Effector memory CD8-positive, alpha-beta T cell (primary cell): Measurements from ENCODE around the gene MAP7.
"Not testable (repeated sequence)": the region's sequence is repeated elsewhere in the genome, so short reads cannot be mapped to it uniquely, and the experiment has no call there.

Experiments used
- ATAC-seq: fragments of 150-1000 bp; cut with Tn5 transposase; replicated peaks from 2 replicates; pipeline ENCODE4 v1.10.0; 2021; ENCODE audit warnings: mild to moderate bottlenecking, moderate library complexity
- DNase-seq, 3 experiments: peaks; one replicate each; pipeline ENCODE4 v3.0.0; 2021
- H3K27ac Mint-ChIP-seq, 2 donors: one replicate each; pipeline ENCODE4 v1.8.0; 2022; ENCODE audit warnings: mild to moderate bottlenecking in 2 of 2, mixed read lengths in 2 of 2, moderate library complexity in 2 of 2
- H3K27me3 Mint-ChIP-seq, 2 donors: one replicate each; pipeline ENCODE4 v1.8.0; 2022; ENCODE audit warnings: mixed read lengths in 2 of 2
- H3K36me3 Mint-ChIP-seq: one replicate; pipeline ENCODE4 v1.8.0; 2022; ENCODE audit warnings: mild to moderate bottlenecking, moderate library complexity, mixed read lengths; ENCODE audit not compliant: insufficient read depth
- H3K4me1 Mint-ChIP-seq, 2 donors: one replicate each; pipeline ENCODE4 v1.8.0; 2022; ENCODE audit warnings: low read depth in 2 of 2, mixed read lengths in 2 of 2
- H3K4me3 Mint-ChIP-seq, 2 donors: one replicate each; pipeline ENCODE4 v1.8.0; 2022; ENCODE audit warnings: mild to moderate bottlenecking in 2 of 2, mixed read lengths in 2 of 2, moderate library complexity in 2 of 2
- H3K9me3 Mint-ChIP-seq, 2 donors: one replicate each; pipeline ENCODE4 v1.8.0; 2022; ENCODE audit warnings: mixed read lengths in 2 of 2

Gene MAP7

DNA sequence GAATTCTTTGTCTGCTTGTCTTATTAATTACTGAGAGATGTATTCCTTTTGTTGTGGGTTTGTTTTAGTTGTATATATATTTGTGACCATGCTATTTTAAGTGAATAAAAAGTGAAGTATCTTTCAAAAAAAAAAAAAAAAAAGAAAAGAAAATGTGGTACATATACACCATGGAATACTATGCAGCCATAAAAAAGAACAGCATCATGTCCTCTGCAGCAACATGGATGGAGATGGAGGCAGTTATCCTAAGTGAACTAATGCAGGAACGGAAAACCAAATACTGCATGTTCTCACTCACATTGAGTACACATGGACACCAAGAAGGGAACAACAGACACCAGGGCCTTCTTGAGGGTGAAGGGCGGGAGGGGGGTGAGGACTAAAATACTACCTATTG, 67.2 kb downstream of the MAP7 start:
- H3K27ac Mint-ChIP-seq, ATAC-seq, DNase-seq, H3K9me3 Mint-ChIP-seq, H3K36me3 Mint-ChIP-seq, H3K4me1 Mint-ChIP-seq, H3K4me3 Mint-ChIP-seq: not testable (repeated sequence)
- peaks cover 20 to 23% of the 10 kb centered on the region in 2 donors for H3K27me3 Mint-ChIP-seq

DNA sequence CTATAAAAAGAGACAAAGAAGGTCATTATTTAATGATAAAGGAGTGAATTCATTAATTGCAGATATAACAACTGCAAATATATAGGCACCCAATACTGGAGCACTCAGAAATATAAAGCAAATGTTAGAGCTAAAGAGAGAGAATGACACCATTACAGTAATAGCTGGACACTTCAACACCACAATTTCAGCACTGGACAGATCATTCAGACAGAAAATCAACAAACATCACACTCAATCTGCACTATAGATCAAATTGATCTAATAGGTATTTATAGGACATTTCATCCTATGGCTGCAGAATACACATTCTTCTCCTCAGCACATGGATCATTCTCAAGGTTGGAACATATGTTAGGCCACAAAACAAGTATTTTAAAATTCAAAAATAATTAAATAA, 72.7 kb downstream of the MAP7 start:
- Mint-ChIP-seq H3K27ac (no peak overlapping the region), H3K27me3 (peaks cover 47 to 53% of the 10 kb centered on the region in 2 donors), H3K4me1 (no peaks in the 10 kb centered on the region), H3K36me3 (no peaks in the 10 kb centered on the region), H3K4me3 (no peak overlapping the region), H3K9me3 (no peaks in the 10 kb centered on the region)
- DNase-seq (no peak), ATAC-seq (no peak)

DNA sequence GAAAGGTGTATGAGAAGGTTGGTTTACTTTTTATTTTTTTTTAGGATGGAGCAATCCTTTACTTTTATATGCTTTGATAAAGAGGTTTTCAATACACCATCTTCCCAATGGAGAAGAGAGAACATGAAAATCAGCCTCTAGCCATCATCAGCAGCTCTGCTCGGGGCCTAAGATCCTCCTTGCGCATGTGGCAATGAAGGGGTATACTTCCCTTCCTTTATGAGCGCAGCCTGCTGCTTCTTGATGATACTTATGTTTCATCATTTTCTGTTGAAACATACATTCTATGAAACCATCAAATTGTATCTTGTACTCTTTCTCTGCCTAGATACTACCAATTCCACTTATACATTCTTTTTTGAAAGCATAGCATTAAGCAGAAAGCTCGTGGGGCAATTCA, 74.5 kb downstream of the MAP7 start:
- DNase-seq (no peak), ATAC-seq (no peak)
- H3K36me3 Mint-ChIP-seq = no peaks in the 10 kb centered on the region
- H3K27me3 Mint-ChIP-seq = peaks cover 49 to 56% of the 10 kb centered on the region in 2 donors
- H3K27ac Mint-ChIP-seq = no peak overlapping the region
- no peaks in the 10 kb centered on the region for H3K9me3 Mint-ChIP-seq
- no peaks in the 10 kb centered on the region for H3K4me1 Mint-ChIP-seq
- H3K4me3 Mint-ChIP-seq = no peak overlapping the region

DNA sequence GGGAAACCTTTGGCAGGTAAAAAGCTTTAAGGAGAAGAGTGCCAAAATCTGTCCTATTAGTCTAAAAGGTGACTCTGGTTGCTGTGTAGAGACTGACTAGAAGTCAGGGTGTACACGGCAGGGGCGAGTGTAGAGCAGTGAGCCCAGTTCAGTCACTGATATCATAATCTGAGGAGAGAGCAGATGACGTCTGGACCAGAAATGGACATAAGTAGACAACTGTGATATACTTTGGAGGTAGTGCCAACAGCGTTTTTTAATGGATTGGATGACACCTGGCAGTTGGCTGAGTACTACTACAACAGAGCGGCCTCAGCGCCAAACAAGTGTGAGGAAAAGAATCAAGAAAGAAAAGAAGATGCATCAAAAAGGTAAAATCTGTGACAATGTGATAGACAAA, 76.0 kb downstream of the MAP7 start:
- H3K27ac Mint-ChIP-seq = no peak overlapping the region
- H3K27me3 Mint-ChIP-seq = peaks cover 48 to 63% of the 10 kb centered on the region in 2 donors
- H3K9me3 Mint-ChIP-seq = no peaks in the 10 kb centered on the region
- DNase-seq (no peak), ATAC-seq (no peak)
- peaks cover 2 to 3% of the 10 kb centered on the region in 2 donors for H3K4me1 Mint-ChIP-seq
- H3K36me3 Mint-ChIP-seq = no peaks in the 10 kb centered on the region
- H3K4me3 Mint-ChIP-seq = no peak overlapping the region

DNA sequence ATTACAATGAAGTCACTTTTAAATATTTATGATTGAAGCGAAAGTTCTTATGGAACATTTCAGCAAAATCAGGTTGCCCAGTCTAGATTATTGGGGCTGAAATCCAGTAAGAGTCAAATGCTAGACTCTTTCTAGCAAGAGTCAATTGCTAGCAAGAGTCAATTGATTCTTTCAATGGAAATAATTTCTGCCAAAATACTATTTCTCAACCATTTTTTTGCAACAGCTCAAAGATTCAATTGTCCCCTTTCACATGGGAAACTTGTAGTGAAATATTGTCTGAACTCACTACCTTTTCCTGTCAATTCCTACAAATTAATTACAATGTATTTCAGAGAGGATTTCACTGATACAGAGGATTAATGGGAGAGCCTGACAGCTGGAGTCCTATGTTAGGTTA, 78.3 kb downstream of the MAP7 start:
- no peak overlapping the region for H3K4me3 Mint-ChIP-seq
- H3K27ac Mint-ChIP-seq = no peak overlapping the region
- H3K4me1 Mint-ChIP-seq = peaks cover 3% of the 10 kb centered on the region in 2 donors
- H3K9me3 Mint-ChIP-seq = no peaks in the 10 kb centered on the region
- ATAC-seq (no peak), DNase-seq (no peak)
- H3K27me3 Mint-ChIP-seq = peaks cover 29 to 49% of the 10 kb centered on the region in 2 donors
- H3K36me3 Mint-ChIP-seq = no peaks in the 10 kb centered on the region

DNA sequence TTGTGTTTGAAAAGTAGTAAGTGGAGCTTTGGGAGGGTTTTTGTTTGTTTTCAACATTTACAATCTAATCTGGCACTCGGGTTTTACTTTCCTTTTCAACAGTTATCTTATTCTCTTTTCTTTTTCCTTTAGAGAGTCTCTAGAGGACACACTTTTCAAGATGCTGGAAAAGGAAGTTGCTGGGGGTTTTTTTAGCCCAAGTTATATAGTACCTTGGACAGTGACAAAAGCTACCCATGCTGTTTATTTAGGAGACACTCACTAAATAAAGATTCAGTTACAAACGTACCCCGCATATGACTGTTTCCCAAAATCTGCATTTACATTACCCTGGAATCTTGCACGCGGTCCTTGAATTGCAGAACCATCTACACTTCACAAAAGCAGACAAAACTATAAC, 78.8 kb downstream of the MAP7 start:
- no peak for DNase-seq
- Mint-ChIP-seq H3K4me1 (peaks cover 3% of the 10 kb centered on the region in 2 donors), H3K9me3 (no peaks in the 10 kb centered on the region), H3K4me3 (no peak overlapping the region), H3K27ac (no peak overlapping the region), H3K27me3 (peaks cover 27 to 47% of the 10 kb centered on the region in 2 donors), H3K36me3 (no peaks in the 10 kb centered on the region)
- no peak for ATAC-seq

DNA sequence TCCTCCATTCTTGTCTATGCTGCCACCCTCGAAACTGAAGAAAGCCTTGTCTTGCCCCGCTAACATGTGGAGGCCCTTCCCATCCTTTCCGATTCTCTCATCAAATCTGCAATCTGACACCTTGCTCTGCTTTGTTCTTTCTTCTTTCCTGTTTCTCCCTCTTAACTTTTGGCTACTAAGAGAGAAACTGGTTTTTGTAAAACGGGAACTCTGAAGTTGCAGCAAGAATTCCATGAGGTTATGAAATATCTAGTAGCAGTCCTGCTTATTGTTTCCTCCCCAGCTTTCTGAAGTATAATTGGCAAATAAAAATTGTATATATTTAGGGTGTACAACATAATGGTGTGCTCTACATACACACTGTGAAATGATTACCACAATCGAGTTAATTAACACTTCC, 80.2 kb downstream of the MAP7 start:
- no peak overlapping the region for H3K4me3 Mint-ChIP-seq

DNA sequence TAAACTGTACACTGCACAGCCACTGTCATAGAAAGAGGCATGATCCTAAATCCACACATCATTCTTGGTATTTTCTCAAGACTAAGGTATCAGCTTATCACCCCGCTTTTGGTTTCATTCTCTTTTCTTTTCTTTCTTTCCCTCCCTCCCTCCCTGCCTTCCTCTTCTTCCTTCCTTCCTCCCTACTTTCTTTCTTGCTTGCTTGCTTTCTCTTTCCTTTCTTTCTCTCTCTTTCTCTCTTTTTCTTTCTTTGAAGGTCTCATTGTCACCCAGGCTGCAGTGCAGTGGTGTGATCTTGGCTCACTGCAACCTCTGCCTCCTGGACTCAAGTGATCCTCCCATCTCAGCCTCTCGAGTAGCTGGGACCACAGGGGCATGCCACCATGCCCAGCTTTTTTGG, 81.1 kb downstream of the MAP7 start:
- Mint-ChIP-seq H3K27ac (no peak overlapping the region), H3K9me3 (no peaks in the 10 kb centered on the region), H3K4me3 (no peak overlapping the region), H3K4me1 (peaks cover 3 to 6% of the 10 kb centered on the region in 2 donors), H3K27me3 (peaks cover 38 to 63% of the 10 kb centered on the region in 2 donors), H3K36me3 (no peaks in the 10 kb centered on the region)
- ATAC-seq = no peak
- DNase-seq = no peak

More for the DNA sequence above, 80.2 kb downstream of the MAP7 start:
- DNase-seq = no peak
- no peaks in the 10 kb centered on the region for H3K36me3 Mint-ChIP-seq
- no peak overlapping the region for H3K27ac Mint-ChIP-seq
- no peaks in the 10 kb centered on the region for H3K9me3 Mint-ChIP-seq
- peaks cover 33 to 58% of the 10 kb centered on the region in 2 donors for H3K27me3 Mint-ChIP-seq
- no peak for ATAC-seq
- peaks cover 3% of the 10 kb centered on the region in 2 donors for H3K4me1 Mint-ChIP-seq

DNA sequence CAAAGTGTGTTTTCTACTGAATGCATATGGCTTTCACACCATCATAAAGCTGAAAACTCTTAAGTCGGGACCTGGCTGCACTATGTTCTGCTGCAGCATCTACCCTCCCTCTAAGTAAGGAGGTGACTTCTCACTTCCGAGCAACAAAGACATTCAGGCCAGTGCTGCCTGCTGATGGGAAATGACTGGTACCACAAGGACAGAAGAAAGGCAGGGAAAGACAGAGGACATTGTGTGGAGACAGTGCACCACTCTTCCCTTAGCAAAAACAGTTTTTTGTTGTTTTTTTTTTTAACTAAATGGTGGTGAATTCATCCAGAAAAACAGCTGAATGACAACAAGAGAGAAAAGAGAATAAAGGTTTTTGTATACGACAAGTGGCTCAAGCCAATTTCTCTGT, 81.5 kb downstream of the MAP7 start:
- H3K4me1 Mint-ChIP-seq = peaks cover 3 to 7% of the 10 kb centered on the region in 2 donors
- no peak for DNase-seq
- H3K4me3 Mint-ChIP-seq = no peak overlapping the region
- H3K27ac Mint-ChIP-seq = no peak overlapping the region
- peaks cover 36 to 63% of the 10 kb centered on the region in 2 donors for H3K27me3 Mint-ChIP-seq
- no peaks in the 10 kb centered on the region for H3K36me3 Mint-ChIP-seq
- H3K9me3 Mint-ChIP-seq = no peaks in the 10 kb centered on the region
- no peak for ATAC-seq

DNA sequence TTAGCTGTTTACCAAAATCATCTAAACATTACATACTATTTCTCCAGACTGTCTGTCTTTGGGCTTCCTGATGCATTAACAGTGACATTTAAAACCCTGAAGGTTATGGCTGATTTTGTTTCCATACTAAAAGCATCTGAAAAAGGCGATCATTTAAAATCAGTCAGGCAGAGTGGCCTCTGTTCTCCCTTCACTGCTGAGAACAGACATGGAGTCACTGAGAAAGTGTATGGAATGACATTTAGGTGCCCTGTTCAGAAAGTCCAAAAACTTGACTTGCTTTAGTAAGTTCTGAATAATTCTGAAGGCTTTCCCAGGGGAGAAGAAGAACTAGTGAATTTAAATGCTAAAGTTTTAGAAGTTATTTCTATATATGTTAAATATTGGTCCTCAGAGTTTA, 83.0 kb downstream of the MAP7 start:
- H3K4me3 Mint-ChIP-seq = no peak overlapping the region
- peaks cover 22 to 61% of the 10 kb centered on the region in 2 donors for H3K27me3 Mint-ChIP-seq
- no peak overlapping the region for H3K27ac Mint-ChIP-seq
- H3K36me3 Mint-ChIP-seq = no peaks in the 10 kb centered on the region
- no peak for DNase-seq
- no peaks in the 10 kb centered on the region for H3K9me3 Mint-ChIP-seq
- H3K4me1 Mint-ChIP-seq = peaks cover 3 to 7% of the 10 kb centered on the region in 2 donors
- ATAC-seq = no peak

DNA sequence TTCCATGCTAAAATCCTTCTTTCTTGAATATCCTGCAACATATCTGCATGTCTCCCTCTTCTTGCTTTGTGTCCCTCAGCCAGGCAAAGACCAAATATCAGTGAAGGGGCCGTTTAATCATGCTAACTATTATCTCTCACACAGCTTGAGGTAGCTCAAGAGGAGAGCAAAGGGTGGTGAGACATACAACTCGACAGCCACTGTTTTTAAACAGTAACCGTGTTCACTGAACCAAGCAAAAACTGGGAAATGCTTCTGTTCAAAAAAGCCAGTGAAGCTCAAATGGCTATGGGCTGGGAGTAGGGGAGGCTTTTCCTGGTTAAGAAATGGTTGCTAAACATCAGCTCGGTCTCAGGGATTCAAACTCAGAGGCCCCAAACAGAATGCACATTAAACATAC, 83.4 kb downstream of the MAP7 start:
- no peak for ATAC-seq
- no peak for DNase-seq
- Mint-ChIP-seq H3K27me3 (peaks cover 22 to 60% of the 10 kb centered on the region in 2 donors), H3K27ac (no peak overlapping the region), H3K36me3 (no peaks in the 10 kb centered on the region), H3K9me3 (no peaks in the 10 kb centered on the region), H3K4me1 (peaks cover 3 to 7% of the 10 kb centered on the region in 2 donors), H3K4me3 (no peak overlapping the region)

DNA sequence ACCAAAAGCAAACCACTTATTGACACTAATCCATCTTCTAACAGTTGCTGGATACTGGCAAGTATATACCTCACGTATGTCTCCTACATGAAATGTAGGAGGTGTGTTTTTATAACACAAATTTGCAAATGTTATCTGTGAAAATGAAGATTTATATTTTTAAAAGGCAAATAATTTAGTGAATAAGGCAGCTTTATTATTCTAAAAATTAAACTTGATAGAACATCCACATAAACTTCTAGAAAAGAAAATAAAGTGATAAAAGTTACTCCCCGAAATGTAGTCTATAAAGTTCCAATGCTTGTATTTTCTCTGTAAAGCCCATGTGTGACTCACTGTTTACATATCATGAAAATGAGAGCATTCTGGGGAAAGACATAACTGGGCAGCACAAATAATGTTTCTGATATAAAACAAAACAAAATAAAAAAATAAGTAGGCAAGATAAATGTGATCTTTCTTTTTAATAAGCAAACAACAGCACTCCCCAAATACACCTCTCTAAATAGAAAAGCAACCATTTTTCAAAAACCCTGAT, 84.4 kb downstream of the MAP7 start:
- H3K27ac Mint-ChIP-seq = no peak overlapping the region
- no peak overlapping the region for H3K4me3 Mint-ChIP-seq
- peaks cover 22 to 54% of the 10 kb centered on the region in 2 donors for H3K27me3 Mint-ChIP-seq
- H3K36me3 Mint-ChIP-seq = no peaks in the 10 kb centered on the region
- ATAC-seq (no peak), DNase-seq (no peak)
- H3K9me3 Mint-ChIP-seq = no peaks in the 10 kb centered on the region
- H3K4me1 Mint-ChIP-seq = peaks cover 3 to 7% of the 10 kb centered on the region in 2 donors

DNA sequence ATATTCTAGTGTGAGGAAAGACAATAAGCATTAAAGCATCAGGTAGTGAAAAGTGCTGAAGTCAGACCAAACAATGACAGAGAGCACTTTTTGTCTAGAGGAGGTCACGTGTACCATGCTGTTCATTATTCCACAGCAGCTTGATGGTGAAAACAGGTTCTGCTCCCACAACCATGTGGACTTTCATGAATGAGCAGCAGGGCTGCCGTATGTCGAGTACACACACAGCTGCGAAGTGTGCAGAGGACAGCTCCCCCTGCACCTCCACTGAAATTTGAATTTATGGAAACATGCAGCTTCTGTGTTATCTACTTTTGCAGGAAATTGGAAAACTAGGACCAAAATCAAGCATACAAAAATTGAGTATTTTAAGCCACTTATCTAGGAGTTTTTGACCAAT, 85.3 kb downstream of the MAP7 start:
- no peaks in the 10 kb centered on the region for H3K9me3 Mint-ChIP-seq
- H3K36me3 Mint-ChIP-seq = no peaks in the 10 kb centered on the region
- no peak for DNase-seq
- peaks cover 3 to 7% of the 10 kb centered on the region in 2 donors for H3K4me1 Mint-ChIP-seq
- no peak overlapping the region for H3K27ac Mint-ChIP-seq
- no peak for ATAC-seq
- peaks cover 16 to 46% of the 10 kb centered on the region in 2 donors for H3K27me3 Mint-ChIP-seq
- H3K4me3 Mint-ChIP-seq = no peak overlapping the region

DNA sequence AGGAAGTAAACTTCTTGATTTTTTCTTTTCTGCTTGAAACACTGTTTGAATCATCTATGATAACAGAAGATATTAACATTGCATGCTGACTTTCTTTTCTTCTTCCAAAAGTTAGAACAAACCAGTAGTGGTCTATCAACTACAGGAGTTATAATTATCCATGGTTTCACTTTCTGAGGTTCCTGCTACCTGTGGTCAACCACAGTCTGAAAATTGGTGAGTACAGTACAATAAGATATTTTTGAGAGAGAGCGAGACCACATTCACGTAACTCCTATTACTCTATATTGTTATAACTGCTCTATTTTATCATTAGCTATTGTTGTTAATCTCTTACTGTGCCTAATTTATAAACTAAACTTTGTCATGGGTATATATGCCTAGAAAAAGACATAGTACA, 86.1 kb downstream of the MAP7 start:
- H3K27me3 Mint-ChIP-seq = peaks cover 16 to 47% of the 10 kb centered on the region in 2 donors
- ATAC-seq = no peak

DNA sequence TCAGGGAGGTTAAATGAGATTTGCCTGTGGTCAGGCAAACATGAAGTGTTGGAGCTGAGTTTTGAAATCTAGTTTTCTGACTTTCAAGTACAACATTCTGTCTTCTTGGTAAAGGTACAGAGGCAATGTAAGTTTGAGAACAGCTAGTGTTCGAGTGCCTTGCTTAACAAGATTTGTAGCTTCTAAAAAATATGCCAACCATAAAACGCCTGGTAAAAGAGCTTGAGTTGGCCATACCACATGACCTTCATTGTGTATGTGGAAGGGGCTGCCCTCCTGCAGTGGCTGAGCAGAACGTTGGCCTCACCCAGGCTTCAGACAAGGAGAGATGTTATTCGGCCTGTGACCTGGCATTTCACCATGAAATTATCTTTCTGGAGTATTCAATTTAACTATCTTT, 86.5 kb downstream of the MAP7 start:
- peaks cover 20 to 49% of the 10 kb centered on the region in 2 donors for H3K27me3 Mint-ChIP-seq

More for the DNA sequence above, 86.1 kb downstream of the MAP7 start:
- no peak for DNase-seq
- H3K4me1 Mint-ChIP-seq = peaks cover under 1 to 4% of the 10 kb centered on the region in 2 donors
- no peaks in the 10 kb centered on the region for H3K36me3 Mint-ChIP-seq
- no peak overlapping the region for H3K4me3 Mint-ChIP-seq
- H3K9me3 Mint-ChIP-seq = no peaks in the 10 kb centered on the region
- no peak overlapping the region for H3K27ac Mint-ChIP-seq

More for the DNA sequence above, 86.5 kb downstream of the MAP7 start:
- DNase-seq (no peak), ATAC-seq (no peak)
- Mint-ChIP-seq H3K9me3 (no peaks in the 10 kb centered on the region), H3K36me3 (no peaks in the 10 kb centered on the region), H3K4me1 (peaks cover 0 to 4% of the 10 kb centered on the region in 2 donors), H3K27ac (no peak overlapping the region), H3K4me3 (no peak overlapping the region)
